GM18511 (cell line): ENCODE data around the gene RPL19.
"Not testable (repeated sequence)": the region's sequence is repeated elsewhere in the genome, so short reads cannot be mapped to it uniquely, and the experiment has no call there.

Experiments
- ATAC-seq: cut with Tn5 transposase; IDR thresholded peaks from one replicate; pipeline ENCODE4 v1.9.1; 2021; ENCODE audit warnings: mild to moderate bottlenecking, moderate library complexity; ENCODE audit not compliant: unreplicated experiment

Gene RPL19

GRCh38 chr17:39240631-39241030 is 40.5 kb downstream of the RPL19 start:
- no peak for ATAC-seq

DNA sequence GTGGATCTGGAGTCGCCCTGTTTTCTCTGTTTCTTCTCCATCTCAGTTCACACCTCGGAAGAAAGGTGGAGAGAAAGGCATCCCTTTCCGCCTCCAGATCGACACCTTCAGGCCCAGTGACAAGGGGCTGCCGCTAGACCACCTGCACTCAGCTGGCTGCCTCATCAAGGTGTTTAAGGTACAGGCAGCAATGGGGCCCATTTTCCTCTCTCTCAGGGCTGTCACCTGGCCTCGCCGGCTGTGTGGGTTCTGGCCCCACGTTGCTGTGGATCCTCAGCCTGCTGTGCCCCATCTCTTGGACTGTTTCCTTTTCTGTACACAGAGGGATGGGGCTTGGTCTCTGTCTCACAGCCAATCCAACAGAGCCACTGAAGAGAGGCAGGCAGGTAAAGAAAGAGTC is 43.1 kb downstream of the RPL19 start:
- ATAC-seq, result no peak

DNA sequence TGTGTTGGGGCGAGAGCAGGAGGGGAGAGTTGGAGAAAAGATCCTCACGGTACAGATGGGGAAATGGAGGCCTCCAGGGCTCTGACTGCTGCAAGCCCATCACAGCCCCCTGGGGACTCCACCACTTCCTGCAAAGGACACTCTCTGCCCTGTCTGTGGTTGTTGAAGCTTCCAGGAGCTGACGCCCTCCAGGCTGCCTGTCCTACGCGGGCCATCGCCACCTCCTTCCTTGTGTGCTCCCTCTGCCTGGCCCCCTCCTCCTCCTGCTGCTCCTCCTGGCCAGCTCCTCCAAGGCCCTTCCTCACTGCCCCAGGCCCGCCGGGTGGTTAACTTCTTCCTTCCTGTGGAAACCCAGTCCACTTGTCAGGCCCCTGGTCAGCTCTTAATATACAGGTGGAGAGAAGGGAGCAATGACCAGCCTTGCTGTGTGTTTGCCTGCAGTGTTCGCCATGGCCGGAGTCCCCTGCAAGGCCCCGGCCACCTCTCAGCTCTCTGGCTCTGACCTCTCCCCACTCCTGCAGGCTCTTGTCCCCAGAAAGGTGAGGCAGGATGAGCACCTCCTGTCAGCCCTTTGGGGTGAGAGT is 44.0 kb downstream of the RPL19 start:
- no peak for ATAC-seq

DNA sequence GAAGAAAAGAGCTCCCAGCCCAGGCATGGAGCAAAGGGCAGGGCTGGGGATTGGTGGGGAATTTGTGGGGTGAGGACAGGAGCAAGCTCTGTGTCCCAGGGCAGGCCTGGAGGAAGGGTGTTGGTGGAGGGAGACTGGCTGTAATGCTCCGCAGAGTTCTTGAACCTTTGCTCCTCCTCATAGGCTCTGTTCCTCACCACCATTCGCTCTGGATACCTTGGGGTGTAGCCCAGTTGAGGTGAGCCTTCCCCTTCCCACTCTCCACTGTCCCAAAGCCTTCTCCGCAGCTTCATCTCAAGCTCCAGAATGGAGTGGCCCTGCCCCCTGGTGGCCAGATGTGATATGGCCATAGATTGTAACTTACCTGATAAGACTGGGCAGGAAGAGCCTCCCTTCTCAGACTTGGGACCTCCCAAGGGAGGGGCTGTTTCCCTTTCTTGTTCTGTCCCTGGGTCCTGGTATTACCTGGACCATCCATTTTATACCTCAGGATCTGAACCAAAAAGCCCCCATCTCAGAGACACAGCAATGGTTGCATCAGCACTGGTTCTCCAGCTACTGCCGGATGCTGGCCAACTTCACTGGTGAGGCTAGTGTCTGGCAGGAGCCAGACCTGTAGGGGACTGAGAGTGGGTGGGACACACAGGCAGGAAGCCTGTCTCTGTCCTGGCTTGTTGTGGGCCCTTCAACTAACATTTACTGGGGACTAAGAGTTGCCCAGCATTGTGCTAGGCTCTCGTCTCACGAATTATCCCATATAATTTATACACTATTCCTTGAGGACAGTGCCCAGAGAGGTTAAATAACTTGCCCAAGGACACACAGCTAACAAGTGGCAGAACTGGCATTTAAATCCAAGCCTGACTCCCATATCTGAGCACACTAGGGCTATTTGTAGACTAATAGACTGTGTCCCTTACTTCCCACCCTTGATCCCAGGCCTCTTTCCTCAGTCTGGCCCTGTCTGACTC is 44.8 kb downstream of the RPL19 start:
- ATAC-seq, result no peak

GRCh38 chr17:39246274-39246673 is 46.2 kb downstream of the RPL19 start:
- no peak for ATAC-seq

GRCh38 chr17:39250076-39250475 is 50.0 kb downstream of the RPL19 start:
- ATAC-seq, result not testable (repeated sequence)

GRCh38 chr17:39251997-39252396 is 51.9 kb downstream of the RPL19 start:
- no peak for ATAC-seq

DNA sequence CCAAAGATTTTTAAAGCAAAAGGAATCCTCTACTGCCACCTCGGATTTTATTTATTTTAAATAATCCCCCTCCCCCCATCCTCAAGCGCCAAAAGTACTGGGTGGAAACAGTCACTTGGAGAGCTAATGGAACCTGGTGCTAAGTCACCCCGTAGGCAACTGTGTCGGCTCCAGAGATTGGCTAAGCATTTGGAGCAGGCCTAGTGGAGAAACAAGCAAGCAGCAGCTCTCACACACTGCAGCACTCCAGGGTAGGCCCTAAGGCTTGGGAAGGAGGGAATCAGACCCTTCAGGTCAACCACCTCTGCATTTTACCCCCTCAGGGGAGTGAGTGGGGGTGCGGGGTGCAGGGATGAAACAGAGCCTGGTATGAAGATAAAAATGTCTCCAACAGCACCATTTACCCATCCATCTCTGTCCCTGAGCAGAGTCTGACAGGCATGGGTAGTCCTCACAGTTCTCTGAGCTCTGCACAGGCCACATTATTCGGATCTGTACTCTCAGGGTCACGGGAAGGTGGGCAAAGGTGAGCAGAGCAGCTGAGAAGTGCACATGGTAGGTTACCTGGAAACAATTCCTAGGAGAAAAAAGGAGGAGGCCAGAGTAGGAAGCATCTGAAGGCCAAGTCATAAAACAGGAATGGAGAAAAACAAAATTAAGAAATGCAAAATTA is 52.8 kb downstream of the RPL19 start:
- no peak for ATAC-seq
